Mesenchymal stem cell (in vitro differentiated cells and primary cell): Measurements from ENCODE around the gene AGAP1.
A peak's percentile ranks its signal among the peaks of the same experiment; 100 is the strongest.

Experiments
- DNase-seq: peaks from one replicate; pipeline ENCODE4 v3.0.0-alpha.2; 2013
- H2AFZ ChIP-seq: one replicate; pipeline ENCODE4 v1.6.1; 2013; ENCODE audit warnings: low read depth, mild to moderate bottlenecking, control low read depth, inconsistent platforms, low read length, moderate library complexity
- H2AK5ac ChIP-seq: 2 replicates; pipeline ENCODE4 v1.6.1; 2013; ENCODE audit warnings: low read length, moderate library complexity, mild to moderate bottlenecking, inconsistent platforms; ENCODE audit not compliant: severe bottlenecking
- H2BK120ac ChIP-seq: one replicate; pipeline ENCODE4 v1.6.1; 2013; ENCODE audit warnings: low read depth, mild to moderate bottlenecking, inconsistent platforms, low read length, moderate library complexity
- H2BK12ac ChIP-seq, 2 experiments: one replicate each; pipeline ENCODE4 v1.6.1; 2013; ENCODE audit warnings: inconsistent platforms in 2 of 2, low read length in 2 of 2, mild to moderate bottlenecking in 2 of 2, moderate library complexity in 2 of 2, control low read depth in 1 of 2
- H2BK15ac ChIP-seq: one replicate; pipeline ENCODE4 v1.6.1; 2013; ENCODE audit warnings: mild to moderate bottlenecking, low read depth, inconsistent platforms; ENCODE audit not compliant: poor library complexity, severe bottlenecking
- H2BK5ac ChIP-seq: 2 replicates; pipeline ENCODE4 v1.6.1; 2013; ENCODE audit warnings: low read depth, mild to moderate bottlenecking, low read length, control low read depth, inconsistent platforms; ENCODE audit not compliant: poor library complexity, severe bottlenecking
- H3K14ac ChIP-seq, 2 experiments: one replicate each; pipeline ENCODE4 v1.6.1; 2013; ENCODE audit warnings: inconsistent platforms in 2 of 2, low read length in 2 of 2, control low read depth in 1 of 2, mild to moderate bottlenecking in 1 of 2, moderate library complexity in 1 of 2
- H3K18ac ChIP-seq, 2 experiments: one replicate each; pipeline ENCODE4 v1.6.1; 2013; ENCODE audit warnings: inconsistent platforms in 2 of 2, low read length in 2 of 2, control low read depth in 1 of 2, low read depth in 1 of 2, mild to moderate bottlenecking in 1 of 2
- H3K23ac ChIP-seq, 2 experiments: one replicate each; pipeline ENCODE4 v1.6.1; 2013; ENCODE audit warnings: inconsistent platforms in 2 of 2, low read length in 2 of 2, mild to moderate bottlenecking in 2 of 2, moderate library complexity in 2 of 2, control low read depth in 1 of 2
- H3K27ac ChIP-seq: 2 replicates; pipeline ENCODE4 v1.5.1; 2013; ENCODE audit warnings: mild to moderate bottlenecking, moderate library complexity, low read length, control low read depth, inconsistent platforms; ENCODE audit not compliant: poor library complexity, severe bottlenecking
- H3K27me3 ChIP-seq, 2 experiments: 2 replicates each; pipeline versions ENCODE4 v1.6.1 to v1.7.0; 2013; ENCODE audit warnings: low read length in 2 of 2, mild to moderate bottlenecking in 2 of 2, moderate library complexity in 2 of 2, control low read depth in 1 of 2, inconsistent platforms in 1 of 2; ENCODE audit not compliant: control insufficient read depth in 1 of 2, insufficient read depth in 1 of 2
- H3K36me3 ChIP-seq, 2 experiments: 2 replicates each; pipeline versions ENCODE4 v1.6.1 to v1.7.0; 2013; ENCODE audit warnings: low read length in 2 of 2, control low read depth in 1 of 2, inconsistent platforms in 1 of 2, low read depth in 1 of 2, mild to moderate bottlenecking in 1 of 2; ENCODE audit not compliant: insufficient read depth in 2 of 2, control insufficient read depth in 1 of 2
- H3K4ac ChIP-seq, 2 experiments: one replicate each; pipeline ENCODE4 v1.6.1; 2013; ENCODE audit warnings: inconsistent platforms in 2 of 2, low read length in 2 of 2, mild to moderate bottlenecking in 2 of 2, moderate library complexity in 2 of 2, control low read depth in 1 of 2, low read depth in 1 of 2
- H3K4me1 ChIP-seq: 2 replicates; pipeline ENCODE4 v1.6.1; 2013; ENCODE audit warnings: low read depth, low read length, control low read depth; ENCODE audit not compliant: control insufficient read depth, insufficient read depth
- H3K4me2 ChIP-seq: 2 replicates; pipeline ENCODE4 v1.6.1; 2013; ENCODE audit warnings: low read length, mild to moderate bottlenecking, inconsistent platforms; ENCODE audit not compliant: poor library complexity, severe bottlenecking
- H3K4me3 ChIP-seq, 2 experiments: 2 replicates each; pipeline versions ENCODE4 v1.5.1 to v1.7.0; 2013; ENCODE audit warnings: low read length in 2 of 2, mild to moderate bottlenecking in 2 of 2, control low read depth in 1 of 2, low read depth in 1 of 2; ENCODE audit not compliant: insufficient read depth in 1 of 2
- H3K79me1 ChIP-seq: replicated peaks from 2 replicates; pipeline ENCODE4 v1.6.1; 2013; ENCODE audit warnings: mild to moderate bottlenecking, control low read depth, low read length, inconsistent platforms; ENCODE audit not compliant: poor library complexity, severe bottlenecking
- H3K9ac ChIP-seq: 2 replicates; pipeline ENCODE4 v1.7.0; 2013; ENCODE audit warnings: mild to moderate bottlenecking, low read length, moderate library complexity
- H3K9me3 ChIP-seq: 2 replicates; pipeline ENCODE4 v1.7.0; 2013; ENCODE audit warnings: mild to moderate bottlenecking, low read length; ENCODE audit not compliant: control insufficient read depth
- H4K8ac ChIP-seq: one replicate; pipeline ENCODE4 v1.6.1; 2013; ENCODE audit warnings: inconsistent platforms, mild to moderate bottlenecking, low read length, moderate library complexity
- H4K91ac ChIP-seq: one replicate; pipeline ENCODE4 v1.6.1; 2013; ENCODE audit warnings: mild to moderate bottlenecking, low read length, inconsistent platforms
- whole genome bisulfite sequencing: methylation state at CpG from one replicate; pipeline ENCODE4 v1.1.7; 2013; ENCODE audit warnings: mixed read lengths; 5-methylcytosine and 5-hydroxymethylcytosine counted together

The AGAP1 gene

DNA sequence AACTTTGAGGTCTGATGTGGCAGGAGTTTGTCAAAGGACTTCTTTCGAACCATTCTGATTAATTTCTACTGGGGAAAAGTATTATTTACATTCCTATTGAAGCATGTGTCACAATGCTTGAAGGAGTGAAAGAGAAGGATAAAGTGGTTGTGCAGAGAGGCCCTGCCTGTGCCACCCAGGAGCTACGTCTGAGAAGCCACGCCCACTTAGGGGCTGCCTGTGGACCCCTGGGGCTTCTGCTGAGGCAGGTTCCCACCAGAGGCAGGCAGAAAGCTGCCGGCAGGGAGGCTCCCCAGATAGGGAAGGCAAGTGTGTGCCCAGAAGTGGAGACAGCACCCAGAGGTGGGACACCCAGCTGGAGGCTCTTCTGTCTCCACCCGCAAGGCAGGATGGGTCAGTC lies 627.0 kb downstream of the AGAP1 start:
- H3K79me1 ChIP-seq = peaks cover 2% of the 10 kb centered on the region
- H4K91ac ChIP-seq = no peak overlapping the region
- 68% methylated on average over 4 of the region's 5 CpGs for WGBS
- H3K4me3 ChIP-seq = no peak overlapping the region
- H2BK5ac ChIP-seq = no peak overlapping the region
- H3K4me2 ChIP-seq = no peak overlapping the region
- no peak overlapping the region for H3K4ac ChIP-seq
- peak overlapping the region; percentile 45 for H2BK15ac ChIP-seq
- no peak overlapping the region for H2AK5ac ChIP-seq
- no peak overlapping the region for H3K14ac ChIP-seq
- H3K27ac ChIP-seq = no peak overlapping the region
- H3K36me3 ChIP-seq = peaks cover 19 to 22% of the 10 kb centered on the region in 2 experiments
- H2BK120ac ChIP-seq = no peak overlapping the region
- H3K27me3 ChIP-seq = no peaks in the 10 kb centered on the region
- H3K9me3 ChIP-seq = no peaks in the 10 kb centered on the region
- no peak overlapping the region for H3K23ac ChIP-seq
- no peak overlapping the region for H3K9ac ChIP-seq
- no peak overlapping the region for H3K18ac ChIP-seq
- peaks cover 5% of the 10 kb centered on the region for H3K4me1 ChIP-seq
- no peak for DNase-seq
- H2BK12ac ChIP-seq = no peak overlapping the region
- H4K8ac ChIP-seq = no peak overlapping the region
- no peak overlapping the region for H2AFZ ChIP-seq

DNA sequence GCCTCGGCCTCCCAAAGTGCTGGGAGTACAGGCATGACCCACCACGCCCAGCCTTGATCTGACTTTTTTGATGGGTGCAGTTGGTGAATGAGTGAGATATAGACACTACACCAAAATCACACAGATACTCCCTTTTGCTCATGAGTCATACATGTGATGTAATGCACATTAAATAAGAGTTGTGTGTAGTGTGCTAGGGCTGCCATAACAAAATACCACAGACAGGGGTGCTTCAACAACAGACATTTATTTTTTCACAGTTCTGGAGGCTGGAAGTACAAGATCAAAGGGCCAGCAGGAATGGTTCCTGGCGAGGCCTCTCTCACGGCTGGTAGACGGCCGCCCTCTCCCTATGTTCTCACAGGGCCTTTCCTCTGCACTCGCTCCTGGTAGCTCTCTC lies 627.7 kb downstream of the AGAP1 start:
- H2BK15ac ChIP-seq = no peak overlapping the region
- H2BK120ac ChIP-seq = no peak overlapping the region
- no peak overlapping the region for H3K4me2 ChIP-seq
- no peak overlapping the region for H3K9ac ChIP-seq
- H3K23ac ChIP-seq = no peak overlapping the region
- no peak overlapping the region for H3K4ac ChIP-seq
- no peak overlapping the region for H3K14ac ChIP-seq
- H3K27ac ChIP-seq = no peak overlapping the region
- H2AFZ ChIP-seq = no peak overlapping the region
- H3K27me3 ChIP-seq = no peaks in the 10 kb centered on the region
- H2AK5ac ChIP-seq = no peak overlapping the region
- peaks cover 22 to 26% of the 10 kb centered on the region in 2 experiments for H3K36me3 ChIP-seq
- no peak overlapping the region for H3K4me3 ChIP-seq
- no peak overlapping the region for H3K18ac ChIP-seq
- peaks cover 2% of the 10 kb centered on the region for H3K79me1 ChIP-seq
- H4K8ac ChIP-seq = no peak overlapping the region
- no peak overlapping the region for H2BK12ac ChIP-seq
- DNase-seq = peak; percentile 14
- H2BK5ac ChIP-seq = no peak overlapping the region
- peaks cover 5% of the 10 kb centered on the region for H3K4me1 ChIP-seq
- H3K9me3 ChIP-seq = no peaks in the 10 kb centered on the region
- WGBS = 91% methylated on average over 5 of the region's 7 CpGs
- H4K91ac ChIP-seq = no peak overlapping the region

DNA sequence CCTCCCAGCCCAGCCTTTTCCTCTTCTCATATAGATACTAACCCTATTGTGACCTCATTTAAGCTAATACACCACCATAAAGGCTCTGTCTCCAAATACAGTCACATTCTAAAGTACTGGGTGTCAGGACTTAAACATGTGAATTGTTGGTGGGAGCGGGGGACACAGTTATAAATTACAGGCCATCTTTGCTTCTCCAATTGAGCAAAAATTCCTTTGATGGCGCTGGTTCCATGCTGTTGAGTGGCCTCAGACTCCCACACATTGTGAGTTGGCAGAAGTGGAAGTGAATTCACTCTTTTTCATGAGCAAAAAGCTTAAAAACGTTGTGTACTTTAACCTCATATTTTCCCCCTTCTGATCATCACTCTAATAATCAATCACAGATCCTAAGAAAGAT lies 628.4 kb downstream of the AGAP1 start:
- peaks cover 2% of the 10 kb centered on the region for H3K79me1 ChIP-seq
- no peak overlapping the region for H3K27ac ChIP-seq
- H4K8ac ChIP-seq = no peak overlapping the region
- H3K27me3 ChIP-seq = no peaks in the 10 kb centered on the region
- H3K4me2 ChIP-seq = no peak overlapping the region
- no peak overlapping the region for H3K4me3 ChIP-seq
- H3K4me1 ChIP-seq = peaks cover 5% of the 10 kb centered on the region
- H4K91ac ChIP-seq = no peak overlapping the region
- no peak overlapping the region for H3K18ac ChIP-seq
- H3K36me3 ChIP-seq = peaks cover 29 to 32% of the 10 kb centered on the region in 2 experiments
- no peak overlapping the region for H2AK5ac ChIP-seq
- no peak overlapping the region for H3K9ac ChIP-seq
- H2AFZ ChIP-seq = no peak overlapping the region
- H2BK5ac ChIP-seq = no peak overlapping the region
- no peaks in the 10 kb centered on the region for H3K9me3 ChIP-seq
- DNase-seq = no peak
- no peak overlapping the region for H2BK12ac ChIP-seq
- WGBS = 100% methylated on average over 3 of the region's 3 CpGs
- H3K4ac ChIP-seq = no peak overlapping the region
- no peak overlapping the region for H2BK15ac ChIP-seq
- H2BK120ac ChIP-seq = no peak overlapping the region
- no peak overlapping the region for H3K23ac ChIP-seq
- no peak overlapping the region for H3K14ac ChIP-seq

DNA sequence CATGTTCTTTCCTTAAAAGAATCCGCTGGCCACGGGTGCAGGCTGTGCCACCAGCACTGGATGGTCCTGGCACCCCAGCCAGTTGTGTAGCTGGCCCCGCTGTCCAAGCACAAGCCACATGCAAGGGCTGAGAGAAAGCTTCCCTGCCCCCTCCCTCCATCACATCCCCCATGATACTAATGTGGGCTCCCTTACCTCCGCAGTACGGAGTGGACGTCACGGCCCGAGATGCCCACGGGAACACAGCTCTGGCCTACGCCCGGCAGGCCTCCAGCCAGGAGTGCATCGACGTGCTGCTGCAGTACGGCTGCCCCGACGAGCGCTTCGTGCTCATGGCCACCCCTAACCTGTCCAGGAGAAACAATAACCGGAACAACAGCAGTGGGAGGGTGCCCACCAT lies 629.9 kb downstream of the AGAP1 start:
- H2BK120ac ChIP-seq = no peak overlapping the region
- H3K4ac ChIP-seq = no peak overlapping the region
- H3K27me3 ChIP-seq = no peaks in the 10 kb centered on the region
- H3K27ac ChIP-seq = no peak overlapping the region
- 98% methylated on average over 19 of the region's 19 CpGs for WGBS
- no peak overlapping the region for H2BK12ac ChIP-seq
- H3K9me3 ChIP-seq = no peaks in the 10 kb centered on the region
- no peak overlapping the region for H3K18ac ChIP-seq
- no peak for DNase-seq
- H2AK5ac ChIP-seq = no peak overlapping the region
- H2AFZ ChIP-seq = no peak overlapping the region
- no peak overlapping the region for H3K9ac ChIP-seq
- no peak overlapping the region for H3K14ac ChIP-seq
- no peak overlapping the region for H4K91ac ChIP-seq
- peaks cover 34 to 39% of the 10 kb centered on the region in 2 experiments for H3K36me3 ChIP-seq
- H3K4me1 ChIP-seq = peaks cover 11% of the 10 kb centered on the region
- H2BK5ac ChIP-seq = no peak overlapping the region
- no peaks in the 10 kb centered on the region for H3K79me1 ChIP-seq
- H3K4me3 ChIP-seq = no peak overlapping the region
- H2BK15ac ChIP-seq = no peak overlapping the region
- H4K8ac ChIP-seq = no peak overlapping the region
- no peak overlapping the region for H3K4me2 ChIP-seq
- H3K23ac ChIP-seq = peak overlapping the region in 1 of 2 experiments; percentile 25
